Ovary (tissue), 3 donors: ENCODE measurements around the gene ARMH3.

Source experiments
- CTCF ChIP-seq, 3 donors: fragments of 450-650 bp in 2 of 3; fragments of 200-600 bp in 1 of 3; IDR thresholded peaks; one replicate each; pipeline versions ENCODE4 v1.5.1 to v1.8.0; 2016 to 2022; ENCODE audit warnings: antibody characterized with exemption in 3 of 3, mild to moderate bottlenecking in 1 of 3
- POLR2A ChIP-seq: fragments of 450-650 bp; IDR thresholded peaks from one replicate; pipeline ENCODE4 v1.6.1; 2017; ENCODE audit warnings: antibody characterized with exemption, mild to moderate bottlenecking, moderate library complexity
- donor health status: DM: no; HTN: no; CAD: no.

GRCh38 chr10:101922846-101923245 lies 133.1 kb downstream of the ARMH3 start:
- no peak for TF ChIP-seq POLR2A
- TF ChIP-seq CTCF (IDR thresholded peaks at IDR 0.05) = no peak
